GM12878 (cell line): ENCODE results near the gene RCAN2. TPM values are rescaled to one million over a fixed set of nuclear protein-coding genes. Genes with fewer than 3 reads are reported as not detected.

Source experiments
- ATAC-seq: fragments of 200-7000 bp; cut with Tn5 transposase; 3 replicates; pipeline ENCODE4 v1.9.1; 2020; ENCODE audit warnings: mild to moderate bottlenecking, moderate library complexity
- BruUV-seq: library from RNA; stranded (reverse); fragments of 400-500 nt; replicated peaks from 2 replicates; lab custom pipeline; 2021; lab: Mats Ljungman, UMichigan
- CTCF ChIA-PET: fragments of 300-600 bp; sonication (Branson Sonifier 250); formaldehyde crosslinking; extraction: SDS; loops from one replicate; lab custom pipeline; 2021; ENCODE audit warnings: inconsistent platforms; lab: Yijun Ruan, JAX
- POLR2A ChIA-PET: fragments of 350-600 bp; formaldehyde crosslinking; extraction: SDS; loops from one replicate; lab custom pipeline; 2021; ENCODE audit warnings: inconsistent platforms; lab: Charles Lee
- RAD21 ChIA-PET: fragments of 300-600 bp; sonication (Branson Sonifier 250); formaldehyde crosslinking; loops from one replicate; lab custom pipeline; 2023; ENCODE audit warnings: antibody characterized with exemption; ENCODE audit not compliant: unreplicated experiment; lab: Charles Lee
- SMC1A ChIA-PET: fragments of 300-600 bp; sonication (Branson Sonifier 250); formaldehyde crosslinking; loops from one replicate; lab custom pipeline; 2023; ENCODE audit not compliant: unreplicated experiment, uncharacterized antibody; lab: Charles Lee
- DNase-seq: peaks from one replicate; pipeline ENCODE4 v3.0.0-alpha.2; 2011; ENCODE audit warnings: low read depth, low spot score
- FAIRE-seq: peaks from 3 replicates; lab custom pipeline; 2011; peaks lifted over from hg19 to GRCh38; lab: Jason Lieb, UNC
- H2AFZ ChIP-seq: 2 replicates; pipeline ENCODE4 v1.6.0; 2011; ENCODE audit warnings: low read depth, low read length, control low read depth; ENCODE audit not compliant: control insufficient read depth
- H3K27ac ChIP-seq: 2 replicates; pipeline ENCODE4 v1.5.1; 2011; ENCODE audit warnings: control low read depth; ENCODE audit not compliant: control insufficient read depth, insufficient read depth
- H3K27me3 ChIP-seq, 2 experiments: replicated peaks in 1 of 2; 2 replicates each; pipeline versions ENCODE4 v1.6.0 to v1.6.1; 2011; ENCODE audit warnings: low read length in 1 of 2; ENCODE audit not compliant: control insufficient read depth in 2 of 2, insufficient read depth in 2 of 2
- H3K36me3 ChIP-seq, 2 experiments: 2 replicates each; pipeline ENCODE4 v1.5.1; 2011; ENCODE audit warnings: low read length in 1 of 2; ENCODE audit not compliant: control insufficient read depth in 2 of 2, insufficient read depth in 2 of 2
- H3K4me1 ChIP-seq: 2 replicates; pipeline ENCODE4 v1.6.1; 2011; ENCODE audit warnings: mild to moderate bottlenecking, low read length, moderate library complexity, mixed read lengths; ENCODE audit not compliant: control insufficient read depth, insufficient read depth
- H3K4me2 ChIP-seq: 2 replicates; pipeline ENCODE4 v1.6.0; 2011; ENCODE audit warnings: control low read depth; ENCODE audit not compliant: control insufficient read depth, insufficient read depth
- H3K4me3 ChIP-seq: fragments of 200-600 bp; sonication (generic); 2 replicates; pipeline ENCODE4 v1.5.1; 2016
- H3K79me2 ChIP-seq: 2 replicates; pipeline ENCODE4 v1.6.0; 2011; ENCODE audit warnings: low read length; ENCODE audit not compliant: control insufficient read depth, insufficient read depth
- H3K9ac ChIP-seq: 2 replicates; pipeline ENCODE4 v1.8.0; 2011; ENCODE audit warnings: low read length, control low read depth, mixed read lengths; ENCODE audit not compliant: control insufficient read depth, insufficient read depth
- H3K9me3 ChIP-seq: replicated peaks from 3 replicates; pipeline ENCODE4 v1.5.1; 2011; ENCODE audit warnings: mild to moderate bottlenecking, low read length; ENCODE audit not compliant: control insufficient read depth, insufficient read depth
- H4K20me1 ChIP-seq: 2 replicates; pipeline ENCODE4 v1.6.0; 2011; ENCODE audit not compliant: control insufficient read depth, insufficient read depth
- BHLHE40 ChIP-seq, 2 experiments: fragments of 450-650 bp in 1 of 2; IDR thresholded peaks; 2 replicates each; pipeline ENCODE4 v1.6.1; 2011 to 2017; ENCODE audit warnings: low read depth in 2 of 2, borderline replicate concordance in 1 of 2, improper control_type of control experiment in 1 of 2, low read length in 1 of 2, mild to moderate bottlenecking in 1 of 2
- CHD1 ChIP-seq: IDR thresholded peaks from 2 replicates; pipeline ENCODE4 v1.6.1; 2012; ENCODE audit warnings: low read depth, low read length, improper control_type of control experiment
- CTCF ChIP-seq, 3 experiments: IDR thresholded peaks in 2 of 3; conservative IDR thresholded peaks in 1 of 3; 2 replicates each; pipeline ENCODE4 v1.5.1; 2011; ENCODE audit warnings: low read depth in 3 of 3, low read length in 3 of 3, mild to moderate bottlenecking in 3 of 3, control low read depth in 2 of 3, moderate library complexity in 2 of 3, inconsistent platforms in 1 of 3, mixed read lengths in 1 of 3; ENCODE audit not compliant: control insufficient read depth in 2 of 3, insufficient read depth in 1 of 3; ENCODE audit errors: extremely low read depth in 1 of 3
- EZH2 ChIP-seq: IDR thresholded peaks from 2 replicates; pipeline ENCODE4 v1.6.1; 2012; ENCODE audit warnings: low read depth, mild to moderate bottlenecking, control low read depth, inconsistent platforms, low read length, borderline replicate concordance; ENCODE audit not compliant: control insufficient read depth
- KLF5 ChIP-seq: fragments of 450-650 bp; IDR thresholded peaks from 2 replicates; pipeline ENCODE4 v1.6.1; 2014; ENCODE audit warnings: mild to moderate bottlenecking; ENCODE audit not compliant: partially characterized antibody
- MYC ChIP-seq: IDR thresholded peaks from 2 replicates; pipeline ENCODE4 v1.6.1; 2011; ENCODE audit warnings: mild to moderate bottlenecking, low read length, moderate library complexity, inconsistent platforms; ENCODE audit not compliant: insufficient read depth, insufficient replicate concordance, insufficient read length, severe bottlenecking
- NR2C1 ChIP-seq: fragments of 450-650 bp; IDR thresholded peaks from 2 replicates; pipeline ENCODE4 v1.6.1; 2017; ENCODE audit warnings: antibody characterized with exemption, mild to moderate bottlenecking, moderate library complexity
- POU2F2 ChIP-seq: IDR thresholded peaks from 3 replicates; pipeline ENCODE4 v1.6.1; 2011; ENCODE audit warnings: low read depth, mild to moderate bottlenecking, low read length, borderline replicate concordance
- STAT3 ChIP-seq: IDR thresholded peaks from 2 replicates; pipeline ENCODE4 v1.6.1; 2011; ENCODE audit warnings: low read depth, low read length, improper control_type of control experiment
- WRNIP1 ChIP-seq: IDR thresholded peaks from 2 replicates; pipeline ENCODE4 v1.6.1; 2011; ENCODE audit warnings: low read depth, low read length, improper control_type of control experiment, borderline replicate concordance
- ZNF24 ChIP-seq: fragments of 450-650 bp; IDR thresholded peaks from 2 replicates; pipeline ENCODE4 v1.6.1; 2017; ENCODE audit warnings: antibody characterized with exemption, mild to moderate bottlenecking
- ZZZ3 ChIP-seq: IDR thresholded peaks from 2 replicates; pipeline ENCODE4 v1.6.1; 2011; ENCODE audit warnings: low read depth; ENCODE audit not compliant: control insufficient read depth, insufficient read length
- WGBS: methylation state at CpG from one replicate; pipeline ENCODE4 v1.1.6; 2016; ENCODE audit warnings: low lambda C conversion rate; ENCODE audit not compliant: insufficient replicate concordance, insufficient coverage; ENCODE audit errors: missing lambda C conversion rate; 5-methylcytosine and 5-hydroxymethylcytosine counted together
- in situ Hi-C: fragments of 300-500 bp; cut with MboI; formaldehyde crosslinking; loops from 9 replicates; pipeline ENCODE4 v1.14.3; 2018; ENCODE audit warnings: mixed read lengths
- intact Hi-C: fragments of 100-400 bp; cut with micrococcal nuclease; formaldehyde crosslinking; loops from one replicate; pipeline ENCODE4 v1.14.2; 2022; ENCODE audit not compliant: unreplicated experiment
- polyA plus RNA-seq, 11 experiments: library from polyadenylated mRNA; depleted of rRNA in 4 of 11; unstranded in 6 of 11; stranded (reverse) in 5 of 11; fragments of >200 nt; fragmentation: Nextera tagmentation in 4 of 11; fragmentation: Illumina TruSeq in 1 of 11; extraction: Ambion mirVana in 4 of 11; extraction: Trizol in 1 of 11; gene quantifications; 1 replicate in 1 of 11; 2 replicates in 10 of 11; pipeline versions ENCODE4 v1.2.1 to v1.2.3, GENCODE V29; 2011 to 2016; ENCODE audit warnings: inconsistent platforms in 2 of 11, missing spikeins in 2 of 11, low read depth in 1 of 11
- total RNA-seq, 4 experiments: library from RNA; depleted of rRNA in 3 of 4; stranded (reverse); fragments of >200 nt in 3 of 4; fragmentation: Illumina TruSeq in 1 of 4; extraction: Trizol in 1 of 4; gene quantifications; 2 replicates each; pipeline versions ENCODE4 v1.2.1 to v1.2.3, GENCODE V29; 2013 to 2021

Gene RCAN2
- total and polyA plus RNA-seq, 10 of the 15 experiments (the other 5 are each of a cell fraction or from before 2014, with no cell fraction given): 0.06 TPM; not detected in 9

GRCh38 chr6:46274502-46274901 lies 216.7 kb downstream of the RCAN2 start (continued):
- TF ChIP-seq STAT3 (no peak), KLF5 (no peak), ZZZ3 (no peak)
- TF ChIP-seq, all 136 proteins: peak for 0

GRCh38 chr6:46273911-46274310 lies 217.3 kb downstream of the RCAN2 start:
- Histone ChIP-seq H3K27ac (no peak overlapping the region), H3K79me2 (no peaks in the 10 kb centered on the region), H2AFZ (no peak overlapping the region), H4K20me1 (no peaks in the 10 kb centered on the region), H3K4me1 (no peaks in the 10 kb centered on the region), H3K36me3 (no peaks in the 10 kb centered on the region), H3K9ac (no peak overlapping the region), H3K4me3 (no peak overlapping the region), H3K4me2 (no peak overlapping the region), H3K27me3 (no peaks in the 10 kb centered on the region; a peak in 1 of 4 replicates), H3K9me3 (no peaks in the 10 kb centered on the region)
- ChIA-PET CTCF (no interaction called here), RAD21 (interaction anchor here (0.8 kb wide), 1 partner anchor 183 kb away, joined by 3 read pairs; no protein-coding TSS in a partner anchor), SMC1A (interaction anchor here (0.7 kb wide), 1 partner anchor 539 kb away, joined by 3 read pairs; no protein-coding TSS in a partner anchor), POLR2A (no interaction called here)
- DNase-seq: no peak
- no peak for FAIRE-seq
- no TSS peak for BruUV-seq
- 3% methylated on average over 2 of the region's 2 CpGs for WGBS
- TF ChIP-seq POU2F2 (no peak), BHLHE40 (IDR thresholded peaks at IDR 0.05; ENCODE audit: borderline replicate concordance in 1 of 2, low read depth in 2 of 2, low read length in 1 of 2) (no peak), CTCF (IDR thresholded peaks at IDR 0.05 in 2 of 3, conservative IDR thresholded peaks at IDR 0.05 in 1 of 3; ENCODE audit: control insufficient read depth in 2 of 3, extremely low read depth in 1 of 3, insufficient read depth in 1 of 3, low read depth in 3 of 3, low read length in 3 of 3) (no peak), ZNF24 (no peak), MYC (no peak), NR2C1 (no peak), EZH2 (no peak), CHD1 (no peak), WRNIP1 (no peak)
- intact Hi-C loops (no loop called here), in situ Hi-C loops (no loop called here)
- ATAC-seq: no peak
